H1 (cell line): ENCODE measurements around the gene PTGES. TPM values are rescaled to one million over a fixed set of nuclear protein-coding genes. Genes with fewer than 3 reads are reported as not detected.

ENCODE experiments used
- CTCF ChIA-PET: fragments of 300-600 bp; sonication (Branson Sonifier 250); formaldehyde crosslinking; loops from one replicate; lab custom pipeline; 2021; ENCODE audit not compliant: partially characterized antibody; lab: Charles Lee
- POLR2A ChIA-PET: fragments of 300-600 bp; sonication (Branson Sonifier 250); formaldehyde crosslinking; loops from one replicate; lab custom pipeline; 2021; ENCODE audit warnings: inconsistent platforms; ENCODE audit not compliant: partially characterized antibody; lab: Charles Lee
- DNase-seq, 2 experiments: peaks; one replicate each; pipeline versions ENCODE4 v3.0.0 to v3.0.0-alpha.2; 2010 to 2022; ENCODE audit warnings: low spot score in 2 of 2, low read depth in 1 of 2, mixed read lengths in 1 of 2
- FAIRE-seq: peaks from 2 replicates; lab custom pipeline; 2011; peaks lifted over from hg19 to GRCh38; lab: Jason Lieb, UNC
- H2AFZ ChIP-seq: 2 replicates; pipeline ENCODE4 v1.8.1; 2012; ENCODE audit warnings: low read length, inconsistent platforms
- H2AK5ac ChIP-seq: 2 replicates; pipeline ENCODE4 v1.6.1; 2013; ENCODE audit warnings: low read depth, low read length
- H2BK120ac ChIP-seq: replicated peaks from 2 replicates; pipeline ENCODE3; 2013; ENCODE audit warnings: low read depth, low read length, inconsistent platforms
- H2BK12ac ChIP-seq: 2 replicates; pipeline ENCODE4 v1.6.1; 2013; ENCODE audit warnings: low read depth, low read length
- H2BK15ac ChIP-seq: 2 replicates; pipeline ENCODE4 v1.6.1; 2013; ENCODE audit warnings: low read length
- H2BK20ac ChIP-seq: 2 replicates; pipeline ENCODE4 v1.6.1; 2013; ENCODE audit warnings: low read length
- H2BK5ac ChIP-seq: 2 replicates; pipeline ENCODE4 v1.6.1; 2013; ENCODE audit warnings: low read depth, low read length
- H3K14ac ChIP-seq: 2 replicates; pipeline ENCODE4 v1.6.1; 2013; ENCODE audit warnings: inconsistent platforms; ENCODE audit not compliant: insufficient read length
- H3K18ac ChIP-seq: 2 replicates; pipeline ENCODE4 v1.6.1; 2013; ENCODE audit warnings: low read length; ENCODE audit errors: extremely low read depth
- H3K23ac ChIP-seq: 2 replicates; pipeline ENCODE4 v1.6.1; 2013; ENCODE audit warnings: inconsistent platforms; ENCODE audit not compliant: insufficient read length
- H3K23me2 ChIP-seq: 2 replicates; pipeline ENCODE4 v1.6.1; 2013; ENCODE audit warnings: low read depth, low read length
- H3K27ac ChIP-seq: 2 replicates; pipeline ENCODE4 v1.6.1; 2011; ENCODE audit warnings: low read depth, low read length, inconsistent platforms
- H3K27me3 ChIP-seq, 4 experiments: replicated peaks in 1 of 4; 1 replicate in 1 of 4; 2 replicates in 3 of 4; pipeline versions ENCODE4 v1.6.1 to v1.8.1; 2011 to 2013; ENCODE audit warnings: low read length in 3 of 4, mild to moderate bottlenecking in 3 of 4, inconsistent platforms in 2 of 4, mixed read lengths in 2 of 4, moderate library complexity in 1 of 4; ENCODE audit not compliant: control insufficient read depth in 3 of 4, insufficient read depth in 3 of 4; ENCODE audit errors: extremely low read depth in 1 of 4
- H3K36me3 ChIP-seq, 4 experiments: 2 replicates each; pipeline versions ENCODE4 v1.6.1 to v1.8.1; 2011 to 2013; ENCODE audit warnings: mild to moderate bottlenecking in 4 of 4, low read length in 3 of 4, moderate library complexity in 2 of 4, control low read depth in 1 of 4, inconsistent platforms in 1 of 4; ENCODE audit not compliant: insufficient read depth in 4 of 4, control insufficient read depth in 2 of 4
- H3K4ac ChIP-seq: replicated peaks from 2 replicates; pipeline ENCODE3; 2013; ENCODE audit warnings: low read length, low read depth, mixed read lengths, inconsistent platforms; ENCODE audit not compliant: insufficient read length
- H3K4me1 ChIP-seq, 4 experiments: replicated peaks in 1 of 4; 1 replicate in 1 of 4; 2 replicates in 3 of 4; pipeline versions ENCODE4 v1.6.1 to v1.8.1; 2011 to 2013; ENCODE audit warnings: low read length in 3 of 4, inconsistent platforms in 2 of 4, mixed read lengths in 1 of 4; ENCODE audit not compliant: insufficient read depth in 4 of 4, control insufficient read depth in 3 of 4
- H3K4me2 ChIP-seq, 2 experiments: 2 replicates each; pipeline versions ENCODE4 v1.6.1 to v1.8.1; 2011 to 2013; ENCODE audit warnings: low read depth in 2 of 2, low read length in 2 of 2, control low read depth in 1 of 2, inconsistent platforms in 1 of 2, mild to moderate bottlenecking in 1 of 2; ENCODE audit not compliant: insufficient read depth in 1 of 2
- H3K4me3 ChIP-seq, 4 experiments: fragments of 200-600, 300-600 bp in 1 of 4; sonication (generic), shearing (Covaris generic), sonication (Bioruptor Twin) in 1 of 4; 2 replicates each; pipeline versions ENCODE4 v1.5.1 to v1.8.1; 2011 to 2016; ENCODE audit warnings: low read length in 4 of 4, low read depth in 3 of 4, control low read depth in 2 of 4, inconsistent platforms in 2 of 4, mild to moderate bottlenecking in 2 of 4, mixed read lengths in 1 of 4, moderate library complexity in 1 of 4; ENCODE audit not compliant: insufficient read depth in 2 of 4; ENCODE audit errors: extremely low read depth in 1 of 4
- H3K56ac ChIP-seq: replicated peaks from 2 replicates; pipeline ENCODE3; 2013; ENCODE audit warnings: low read depth, mild to moderate bottlenecking, mixed read lengths, low read length, inconsistent platforms; ENCODE audit not compliant: insufficient read length
- H3K79me1 ChIP-seq: 2 replicates; pipeline ENCODE4 v1.6.1; 2013; ENCODE audit warnings: low read depth, low read length, control low read depth
- H3K79me2 ChIP-seq, 2 experiments: 2 replicates each; pipeline versions ENCODE4 v1.6.1 to v1.8.1; 2012 to 2013; ENCODE audit warnings: low read length in 2 of 2, mild to moderate bottlenecking in 2 of 2, inconsistent platforms in 1 of 2; ENCODE audit not compliant: insufficient read depth in 2 of 2, control insufficient read depth in 1 of 2
- H3K9ac ChIP-seq, 4 experiments: replicated peaks in 1 of 4; 1 replicate in 1 of 4; 2 replicates in 3 of 4; pipeline versions ENCODE4 v1.6.1 to v1.8.1; 2011 to 2013; ENCODE audit warnings: low read depth in 3 of 4, low read length in 3 of 4, control low read depth in 2 of 4, mild to moderate bottlenecking in 2 of 4, moderate library complexity in 2 of 4, inconsistent platforms in 1 of 4; ENCODE audit errors: extremely low read depth in 1 of 4
- H3K9me3 ChIP-seq, 2 experiments: 2 replicates each; pipeline versions ENCODE4 v1.6.1 to v1.8.1; 2012 to 2013; ENCODE audit warnings: mild to moderate bottlenecking in 2 of 2, moderate library complexity in 2 of 2, control low read depth in 1 of 2, inconsistent platforms in 1 of 2, low read depth in 1 of 2, low read length in 1 of 2, mixed read lengths in 1 of 2; ENCODE audit not compliant: insufficient read depth in 2 of 2
- H4K20me1 ChIP-seq, 2 experiments: replicated peaks in 1 of 2; 2 replicates each; pipeline versions ENCODE3 to v1.8.1; 2011 to 2013; ENCODE audit warnings: inconsistent platforms in 2 of 2, low read length in 2 of 2, mild to moderate bottlenecking in 1 of 2; ENCODE audit not compliant: insufficient read depth in 2 of 2, control insufficient read depth in 1 of 2
- H4K5ac ChIP-seq: 2 replicates; pipeline ENCODE4 v1.6.1; 2013; ENCODE audit warnings: low read length, low read depth, mixed read lengths, inconsistent platforms; ENCODE audit not compliant: insufficient read length
- H4K8ac ChIP-seq: 2 replicates; pipeline ENCODE4 v1.8.0; 2013; ENCODE audit warnings: mild to moderate bottlenecking, moderate library complexity, low read length, inconsistent platforms; ENCODE audit not compliant: insufficient read depth; ENCODE audit errors: extremely low read depth
- H4K91ac ChIP-seq: replicated peaks from 2 replicates; pipeline ENCODE3; 2013; ENCODE audit warnings: low read length, mixed read lengths, inconsistent platforms; ENCODE audit not compliant: insufficient read length
- CBX5 ChIP-seq: fragments of 300-800, 300-1000 bp; sonication (generic); IDR thresholded peaks from 2 replicates; pipeline ENCODE4 v1.7.1; 2016; ENCODE audit warnings: antibody characterized with exemption, low read length, low read depth
- CHD2 ChIP-seq: IDR thresholded peaks from 2 replicates; pipeline ENCODE4 v1.6.1; 2012; ENCODE audit warnings: low read length, improper control_type of control experiment
- GTF2F1 ChIP-seq: IDR thresholded peaks from 2 replicates; pipeline ENCODE4 v1.6.1; 2012; ENCODE audit warnings: low read depth, low read length, improper control_type of control experiment, borderline replicate concordance
- RBBP5 ChIP-seq: IDR thresholded peaks from 2 replicates; pipeline ENCODE4 v1.7.1; 2012; ENCODE audit warnings: low read depth, mild to moderate bottlenecking, inconsistent platforms, low read length, moderate library complexity, borderline replicate concordance
- SIRT6 ChIP-seq: IDR thresholded peaks from one replicate; pipeline ENCODE4 v1.7.1; 2012; ENCODE audit warnings: low read length, inconsistent platforms
- WGBS, 2 experiments: shearing (Covaris generic) in 1 of 2; methylation state at CpG; one replicate each; pipeline versions ENCODE4 v1.1.6 to v1.1.7; 2013 to 2015; ENCODE audit warnings: low lambda C conversion rate in 2 of 2, mixed read lengths in 2 of 2, inconsistent platforms in 1 of 2, low coverage in 1 of 2, missing lambda C conversion rate in 1 of 2; ENCODE audit not compliant: insufficient replicate concordance in 2 of 2, insufficient coverage in 1 of 2, insufficient read length in 1 of 2; ENCODE audit errors: extremely low coverage in 1 of 2, missing lambda C conversion rate in 1 of 2; 5-methylcytosine and 5-hydroxymethylcytosine counted together
- polyA plus RNA-seq, 7 experiments: library from polyadenylated mRNA; depleted of rRNA in 3 of 7; stranded (reverse) in 5 of 7; unstranded in 2 of 7; fragments of >200 nt in 5 of 7; fragments of 200-250 nt in 2 of 7; gene quantifications; 1 replicate in 5 of 7; 2 replicates in 1 of 7; 4 replicates in 1 of 7; pipeline versions ENCODE4 v1.2.1 to v1.2.3, GENCODE V29; 2011 to 2013; ENCODE audit warnings: missing spikeins in 2 of 7, mixed read lengths in 2 of 7
- total RNA-seq: library from RNA; stranded (reverse); fragmentation: NEBNext Ultra II Directional; extraction: Animal tissue kit (Norgen Biotek cat#: 25700); gene quantifications from 2 replicates; pipeline ENCODE4 v1.2.1, GENCODE V29; 2021
- TF ChIP-seq, protein P1 (sequence below), 3 experiments: IDR thresholded peaks; 1 replicate in 2 of 3; 2 replicates in 1 of 3; pipeline versions ENCODE4 v1.5.1 to v1.6.1; 2011; ENCODE audit warnings: low read length in 3 of 3, mild to moderate bottlenecking in 3 of 3, inconsistent platforms in 2 of 3, low read depth in 1 of 3, moderate library complexity in 1 of 3; ENCODE audit not compliant: insufficient read depth in 1 of 3; ENCODE audit errors: control extremely low read depth in 1 of 3

Gene PTGES
- total and polyA plus RNA-seq, 2 of the 8 experiments (the other 6 are each of a cell fraction or from before 2014, with no cell fraction given) = 3.2 to 5.1 TPM

DNA sequence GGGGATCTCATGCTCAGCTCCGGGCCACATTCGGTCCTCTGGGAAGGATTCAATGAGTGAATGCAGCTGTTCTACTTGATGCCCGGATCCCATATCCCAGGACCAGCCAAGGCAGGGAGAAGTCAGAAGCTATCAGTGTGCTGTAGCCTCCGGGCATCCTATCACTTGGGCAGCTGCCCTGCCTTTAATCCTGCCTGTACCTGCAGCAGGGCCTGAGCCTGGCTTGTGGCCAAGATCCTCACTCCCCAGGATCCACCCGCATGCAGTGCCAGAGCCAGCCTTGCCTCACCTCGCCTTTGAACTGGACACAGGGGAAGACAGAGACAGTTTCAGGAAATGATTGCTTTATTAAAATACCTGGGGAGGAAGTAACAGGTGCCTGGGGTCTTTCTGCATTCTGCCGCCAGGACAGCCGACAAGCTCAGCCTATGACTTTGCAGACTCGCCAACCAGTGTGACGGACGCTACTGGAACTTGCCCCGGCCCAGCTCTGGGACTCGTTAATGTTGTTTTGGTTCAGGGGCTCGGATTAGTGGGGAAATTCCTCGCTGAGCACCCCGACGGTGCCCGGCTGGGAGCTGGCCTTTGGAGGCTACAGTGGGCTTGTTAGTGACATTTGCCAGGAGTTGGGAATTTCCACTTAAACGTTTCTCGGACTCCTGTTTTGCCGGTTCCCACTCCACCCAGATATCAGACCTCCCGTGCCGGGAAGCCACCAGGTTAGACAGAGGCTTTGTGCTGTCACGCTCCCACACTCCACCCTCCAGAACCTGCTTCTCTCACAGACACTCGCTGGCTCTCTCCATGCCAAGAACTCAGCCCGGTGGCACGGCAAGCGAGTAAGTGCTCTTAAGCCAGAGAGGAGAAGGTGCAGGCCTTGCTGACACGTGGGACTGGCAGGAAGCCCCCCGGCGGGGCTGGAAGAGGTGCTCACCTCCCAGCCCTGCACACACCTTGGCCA, 721 bp downstream of the PTGES start:
- H3K4ac ChIP-seq = no peak overlapping the region
- no peaks in the 10 kb centered on the region for H3K79me1 ChIP-seq
- H4K5ac ChIP-seq = no peak overlapping the region
- H3K14ac ChIP-seq = no peak overlapping the region
- no peak overlapping the region for H2AK5ac ChIP-seq
- H3K9me3 ChIP-seq = no peaks in the 10 kb centered on the region
- H2BK15ac ChIP-seq = peak overlapping the region; percentile 95
- ChIA-PET POLR2A (no interaction called here), CTCF (interaction anchor here (0.6 to 6.4 kb wide), 14 partner anchors 11 to 611 kb away, joined by 3 to 49 read pairs (median 3); partner anchors contain the start of gene TOR1B)
- no peak overlapping the region; a peak in 1 of 7 replicates for H3K9ac ChIP-seq
- H4K8ac ChIP-seq = peak overlapping the region; percentile 88
- no peaks in the 10 kb centered on the region for H3K23me2 ChIP-seq
- 84% methylated on average over 31 of the region's 31 CpGs; no CpG with 5 or more reads in 1 of the 2 experiments for WGBS, 2 experiments
- H4K91ac ChIP-seq = peak overlapping the region; percentile 63
- H3K56ac ChIP-seq = no peak overlapping the region
- H3K4me2 ChIP-seq = peak overlapping the region; percentile 7 to 59; a peak in 3 of 4 replicates
- H2BK12ac ChIP-seq = no peak overlapping the region
- no peak for DNase-seq
- H2BK20ac ChIP-seq = 0 out of 2 replicates have a peak overlapping the region, but pooled peaks have one; percentile 48
- no peaks in the 10 kb centered on the region for H3K36me3 ChIP-seq
- H3K4me3 ChIP-seq = peak overlapping the region in 1 of 4 experiments; percentile 15; a peak in 2 of 8 replicates
- H2AFZ ChIP-seq = peak overlapping the region; percentile 25; the same call in 1 of the 2 replicates
- H3K79me2 ChIP-seq = no peaks in the 10 kb centered on the region
- H3K27me3 ChIP-seq = no peaks in the 10 kb centered on the region; a peak in 1 of 7 replicates
- FAIRE-seq = no peak
- H3K18ac ChIP-seq = no peak overlapping the region
- no peak overlapping the region for H2BK120ac ChIP-seq
- no peak overlapping the region; the same call in 1 of the 2 replicates for H2BK5ac ChIP-seq
- H4K20me1 ChIP-seq = no peaks in the 10 kb centered on the region
- no peak overlapping the region for H3K23ac ChIP-seq
- no peak overlapping the region for H3K27ac ChIP-seq
- H3K4me1 ChIP-seq = peaks cover 0 to 12% (median 11%) of the 10 kb centered on the region in 4 experiments; a peak in 5 of 7 replicates
- no peak for TF ChIP-seq CBX5
- TF ChIP-seq, protein P1, sequence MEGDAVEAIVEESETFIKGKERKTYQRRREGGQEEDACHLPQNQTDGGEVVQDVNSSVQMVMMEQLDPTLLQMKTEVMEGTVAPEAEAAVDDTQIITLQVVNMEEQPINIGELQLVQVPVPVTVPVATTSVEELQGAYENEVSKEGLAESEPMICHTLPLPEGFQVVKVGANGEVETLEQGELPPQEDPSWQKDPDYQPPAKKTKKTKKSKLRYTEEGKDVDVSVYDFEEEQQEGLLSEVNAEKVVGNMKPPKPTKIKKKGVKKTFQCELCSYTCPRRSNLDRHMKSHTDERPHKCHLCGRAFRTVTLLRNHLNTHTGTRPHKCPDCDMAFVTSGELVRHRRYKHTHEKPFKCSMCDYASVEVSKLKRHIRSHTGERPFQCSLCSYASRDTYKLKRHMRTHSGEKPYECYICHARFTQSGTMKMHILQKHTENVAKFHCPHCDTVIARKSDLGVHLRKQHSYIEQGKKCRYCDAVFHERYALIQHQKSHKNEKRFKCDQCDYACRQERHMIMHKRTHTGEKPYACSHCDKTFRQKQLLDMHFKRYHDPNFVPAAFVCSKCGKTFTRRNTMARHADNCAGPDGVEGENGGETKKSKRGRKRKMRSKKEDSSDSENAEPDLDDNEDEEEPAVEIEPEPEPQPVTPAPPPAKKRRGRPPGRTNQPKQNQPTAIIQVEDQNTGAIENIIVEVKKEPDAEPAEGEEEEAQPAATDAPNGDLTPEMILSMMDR (IDR thresholded peaks at IDR 0.05; ENCODE audit: control extremely low read depth in 1 of 3, insufficient read depth in 1 of 3, low read depth in 1 of 3, low read length in 3 of 3) = no peak
- TF ChIP-seq SIRT6 = no peak
- TF ChIP-seq GTF2F1 = no peak
- TF ChIP-seq RBBP5 = no peak
- no peak for TF ChIP-seq CHD2
